Neuronal stem cell (in vitro differentiated cells): ENCODE results near the gene ULK4.

Experiments
- DNase-seq: peaks from one replicate; pipeline ENCODE4 v3.0.0-alpha.2; 2013; ENCODE audit warnings: low spot score
- H2AFZ ChIP-seq: one replicate; pipeline ENCODE4 v1.6.1; 2013; ENCODE audit warnings: mild to moderate bottlenecking, low read length, inconsistent platforms
- H2AK5ac ChIP-seq: 2 replicates; pipeline ENCODE4 v1.6.1; 2013; ENCODE audit warnings: low read depth, mild to moderate bottlenecking, inconsistent platforms, low read length, moderate library complexity, mixed read lengths
- H2BK120ac ChIP-seq: 2 replicates; pipeline ENCODE4 v1.6.1; 2013; ENCODE audit warnings: low read depth, mild to moderate bottlenecking, inconsistent platforms, low read length, moderate library complexity, mixed read lengths
- H2BK12ac ChIP-seq: one replicate; pipeline ENCODE4 v1.6.1; 2013; ENCODE audit warnings: low read length, inconsistent platforms
- H2BK15ac ChIP-seq: 2 replicates; pipeline ENCODE4 v1.6.1; 2013; ENCODE audit warnings: mild to moderate bottlenecking, low read length, inconsistent platforms, mixed read lengths
- H2BK5ac ChIP-seq: one replicate; pipeline ENCODE4 v1.6.1; 2013; ENCODE audit warnings: inconsistent platforms, mild to moderate bottlenecking, low read length, moderate library complexity
- H3K14ac ChIP-seq: one replicate; pipeline ENCODE4 v1.6.1; 2013; ENCODE audit warnings: low read length, inconsistent platforms
- H3K18ac ChIP-seq: 2 replicates; pipeline ENCODE4 v1.6.1; 2013; ENCODE audit warnings: low read length, inconsistent platforms
- H3K23ac ChIP-seq: 2 replicates; pipeline ENCODE4 v1.6.1; 2013; ENCODE audit warnings: low read depth, mild to moderate bottlenecking, mixed read lengths, low read length, inconsistent platforms; ENCODE audit not compliant: poor library complexity
- H3K27ac ChIP-seq: replicated peaks from 3 replicates; pipeline ENCODE4 v1.5.1; 2013; ENCODE audit warnings: low read length, inconsistent platforms
- H3K27me3 ChIP-seq, 3 experiments: 2 replicates each; pipeline ENCODE4 v1.6.1; 2013; ENCODE audit warnings: low read length in 3 of 3, mild to moderate bottlenecking in 2 of 3, inconsistent platforms in 1 of 3, low read depth in 1 of 3, mixed read lengths in 1 of 3, moderate library complexity in 1 of 3; ENCODE audit not compliant: control insufficient read depth in 3 of 3, insufficient read depth in 3 of 3
- H3K36me3 ChIP-seq, 2 donors: replicated peaks in 1 of 2; 2 replicates each; pipeline ENCODE4 v1.6.1; 2013; ENCODE audit warnings: low read length in 2 of 2; ENCODE audit not compliant: control insufficient read depth in 2 of 2, insufficient read depth in 2 of 2
- H3K4ac ChIP-seq: 2 replicates; pipeline ENCODE4 v1.6.1; 2013; ENCODE audit warnings: inconsistent platforms, mild to moderate bottlenecking, low read length, moderate library complexity
- H3K4me1 ChIP-seq, 2 donors: 1 replicate in 1 of 2; 2 replicates in 1 of 2; pipeline ENCODE4 v1.6.1; 2013; ENCODE audit warnings: low read length in 2 of 2, low read depth in 1 of 2; ENCODE audit not compliant: control insufficient read depth in 2 of 2, insufficient read depth in 1 of 2
- H3K4me2 ChIP-seq: one replicate; pipeline ENCODE4 v1.6.1; 2013; ENCODE audit warnings: mild to moderate bottlenecking, low read length, inconsistent platforms; ENCODE audit not compliant: insufficient read depth, poor library complexity, severe bottlenecking
- H3K4me3 ChIP-seq, 2 donors: 2 replicates each; pipeline ENCODE4 v1.5.1; 2013; ENCODE audit warnings: low read length in 2 of 2, mild to moderate bottlenecking in 2 of 2, inconsistent platforms in 1 of 2, moderate library complexity in 1 of 2
- H3K79me1 ChIP-seq: one replicate; pipeline ENCODE4 v1.6.1; 2013; ENCODE audit warnings: low read depth, mild to moderate bottlenecking, inconsistent platforms, low read length, moderate library complexity
- H3K9ac ChIP-seq: one replicate; pipeline ENCODE4 v1.6.1; 2013; ENCODE audit warnings: mild to moderate bottlenecking, low read depth, low read length, inconsistent platforms; ENCODE audit not compliant: poor library complexity
- H3K9me3 ChIP-seq, 2 donors: replicated peaks in 1 of 2; 2 replicates each; pipeline versions ENCODE3 to v1.6.1; 2013; ENCODE audit warnings: low read length in 2 of 2, mild to moderate bottlenecking in 2 of 2, inconsistent platforms in 1 of 2, low read depth in 1 of 2, mixed read lengths in 1 of 2, moderate library complexity in 1 of 2; ENCODE audit not compliant: control insufficient read depth in 2 of 2, insufficient read depth in 1 of 2
- H4K8ac ChIP-seq: one replicate; pipeline ENCODE4 v1.6.1; 2013; ENCODE audit warnings: low read depth, mild to moderate bottlenecking, inconsistent platforms, low read length, moderate library complexity
- H4K91ac ChIP-seq: one replicate; pipeline ENCODE4 v1.6.1; 2013; ENCODE audit warnings: low read length, low read depth, mild to moderate bottlenecking, inconsistent platforms; ENCODE audit not compliant: poor library complexity
- WGBS, 2 donors: extraction: QIAGEN DNeasy Blood & Tissue Kit; methylation state at CpG; one replicate each; pipeline ENCODE4 v1.1.7; 2013; ENCODE audit warnings: missing lambda C conversion rate in 2 of 2, mixed read lengths in 1 of 2; ENCODE audit not compliant: insufficient read length in 2 of 2, insufficient replicate concordance in 1 of 2; ENCODE audit errors: extremely low coverage in 2 of 2; 5-methylcytosine and 5-hydroxymethylcytosine counted together

ULK4 gene

DNA sequence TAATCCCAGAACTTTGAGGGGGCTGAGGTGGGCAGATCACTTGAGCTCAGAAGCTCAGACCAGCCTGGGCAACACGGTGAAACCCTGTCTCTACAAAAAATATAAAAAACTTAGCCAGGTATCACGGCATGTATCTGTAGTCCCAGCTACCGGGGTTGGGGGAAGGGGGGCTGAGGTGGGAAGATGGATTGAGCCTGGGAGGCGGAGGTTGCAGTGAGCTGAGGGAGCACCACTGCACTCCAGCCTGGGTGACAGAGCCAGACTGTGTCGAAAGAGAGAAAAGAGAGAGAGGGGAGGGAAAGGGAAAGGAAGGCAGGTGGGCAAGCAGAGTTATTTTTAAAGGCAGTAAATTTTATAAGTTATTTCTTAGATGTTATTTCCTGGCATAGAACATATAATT is 368.1 kb downstream of the ULK4 start:
- Histone ChIP-seq H3K14ac (no peak overlapping the region), H3K79me1 (no peaks in the 10 kb centered on the region), H3K27ac (no peak overlapping the region), H3K23ac (no peak overlapping the region), H3K9ac (no peak overlapping the region), H2BK5ac (no peak overlapping the region), H4K8ac (no peak overlapping the region), H2AK5ac (no peak overlapping the region), H3K4ac (no peak overlapping the region), H3K4me2 (no peak overlapping the region), H4K91ac (no peak overlapping the region), H3K9me3 (no peaks in the 10 kb centered on the region), H3K36me3 (no peaks in the 10 kb centered on the region), H2BK120ac (no peak overlapping the region), H3K27me3 (no peaks in the 10 kb centered on the region), H2BK12ac (no peak overlapping the region), H2BK15ac (no peak overlapping the region), H3K4me3 (no peak overlapping the region), H3K4me1 (peaks cover 0 to 6% of the 10 kb centered on the region in 2 donors), H3K18ac (no peak overlapping the region), H2AFZ (no peak overlapping the region)
- no peak for DNase-seq
- WGBS, 2 donors = no CpG with 5 or more reads among the region's 5 CpGs

DNA sequence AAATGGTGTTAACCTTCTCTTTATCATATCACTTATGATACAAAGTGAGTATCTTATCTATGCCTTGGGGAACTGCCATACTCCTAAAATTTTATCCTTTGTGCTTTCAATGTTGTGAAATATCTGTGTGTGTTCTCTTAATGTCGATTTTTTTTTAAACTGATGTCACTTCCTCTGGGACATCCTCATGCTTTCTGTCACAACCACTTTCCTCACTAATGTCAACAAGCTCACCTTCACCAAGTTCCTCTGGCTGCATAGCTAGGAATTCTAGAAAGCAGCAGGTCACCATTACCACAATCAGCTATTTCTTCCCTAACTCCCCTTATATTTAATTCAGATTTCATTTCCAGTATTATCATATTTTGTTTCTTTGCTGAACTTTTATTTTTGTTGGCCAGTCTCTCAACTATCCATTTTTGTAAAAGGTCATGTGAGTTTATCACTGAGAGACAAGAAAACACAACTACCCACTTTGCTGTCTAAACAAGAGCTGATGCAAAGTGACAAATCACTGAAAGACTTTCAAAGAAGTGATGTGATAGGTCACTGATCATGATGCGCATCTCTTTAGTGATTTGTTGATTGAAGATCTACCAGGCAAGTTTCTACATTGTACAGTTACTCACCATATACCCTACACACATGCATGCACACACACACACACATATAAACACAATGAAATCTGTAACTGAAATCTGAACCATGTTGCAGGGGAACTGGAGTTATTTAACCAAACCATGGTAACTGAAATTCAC is 369.0 kb downstream of the ULK4 start:
- Histone ChIP-seq H3K79me1 (no peaks in the 10 kb centered on the region), H3K27ac (no peak overlapping the region), H2BK12ac (no peak overlapping the region), H3K9me3 (no peaks in the 10 kb centered on the region), H3K18ac (no peak overlapping the region), H2AK5ac (no peak overlapping the region), H3K9ac (no peak overlapping the region), H2BK5ac (no peak overlapping the region), H3K36me3 (no peaks in the 10 kb centered on the region), H3K4me1 (peaks cover 0 to 7% of the 10 kb centered on the region in 2 donors), H3K4me2 (no peak overlapping the region), H2BK120ac (no peak overlapping the region), H3K27me3 (no peaks in the 10 kb centered on the region), H2AFZ (no peak overlapping the region), H3K4ac (no peak overlapping the region), H4K8ac (no peak overlapping the region), H4K91ac (no peak overlapping the region), H3K14ac (no peak overlapping the region), H3K23ac (no peak overlapping the region), H2BK15ac (no peak overlapping the region), H3K4me3 (no peak overlapping the region)
- no peak for DNase-seq
- no CpG with 5 or more reads among the region's 2 CpGs for WGBS, 2 donors

DNA sequence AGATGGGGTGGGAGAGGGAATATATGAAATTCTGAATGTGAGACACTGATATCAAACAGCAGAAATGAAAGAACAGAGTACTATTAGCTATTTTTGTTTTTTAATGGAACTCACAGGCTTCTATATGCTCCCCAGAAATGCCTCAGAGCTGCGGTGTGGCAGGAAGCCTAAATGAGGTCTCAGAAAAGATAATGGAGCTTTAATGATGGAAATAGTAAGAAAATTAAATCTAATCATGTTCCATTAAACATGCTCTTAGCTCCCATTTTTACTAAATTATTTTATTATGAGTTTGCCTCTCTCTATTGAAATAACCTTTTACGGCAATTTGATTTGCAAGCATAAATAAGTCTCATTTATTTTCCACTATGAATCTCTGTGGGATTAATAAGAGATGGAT is 378.9 kb downstream of the ULK4 start:
- no peak overlapping the region for H3K14ac ChIP-seq
- H2BK120ac ChIP-seq = no peak overlapping the region
- peaks cover 0 to 4% of the 10 kb centered on the region in 2 donors for H3K4me1 ChIP-seq
- H3K4me2 ChIP-seq = no peak overlapping the region
- H3K9me3 ChIP-seq = no peaks in the 10 kb centered on the region
- H3K18ac ChIP-seq = no peak overlapping the region
- no peak overlapping the region for H2BK15ac ChIP-seq
- no peaks in the 10 kb centered on the region for H3K79me1 ChIP-seq
- no peak overlapping the region for H4K8ac ChIP-seq
- H2AFZ ChIP-seq = no peak overlapping the region
- H3K4me3 ChIP-seq = no peak overlapping the region
- H3K4ac ChIP-seq = no peak overlapping the region
- no peak overlapping the region for H2BK5ac ChIP-seq
- no peak overlapping the region for H2AK5ac ChIP-seq
- no peak overlapping the region for H3K23ac ChIP-seq
- no peaks in the 10 kb centered on the region for H3K27me3 ChIP-seq
- no peak overlapping the region for H3K9ac ChIP-seq
- no peaks in the 10 kb centered on the region for H3K36me3 ChIP-seq
- no CpG with 5 or more reads among the region's 2 CpGs for WGBS, 2 donors
- no peak for DNase-seq
- H3K27ac ChIP-seq = no peak overlapping the region
- H2BK12ac ChIP-seq = no peak overlapping the region
- no peak overlapping the region for H4K91ac ChIP-seq

DNA sequence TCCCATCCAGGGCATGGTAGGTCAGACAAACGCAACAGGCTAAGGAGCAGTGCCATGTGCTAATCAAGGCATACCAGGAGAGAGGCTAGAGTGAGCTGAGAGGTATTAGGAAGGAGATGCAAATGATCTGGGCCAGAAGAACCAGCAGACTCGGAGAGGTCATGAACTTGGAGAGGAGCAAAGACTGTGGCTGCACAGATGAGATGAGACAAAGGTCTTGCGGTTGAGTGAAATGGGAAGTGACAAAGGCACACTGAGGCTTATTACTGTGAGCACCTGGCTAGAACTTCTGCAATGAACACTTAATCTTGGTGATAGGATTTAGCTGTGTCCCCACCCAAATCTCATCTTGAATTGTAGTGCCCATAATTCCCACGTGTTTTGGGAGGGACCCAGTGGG is 380.2 kb downstream of the ULK4 start:
- Histone ChIP-seq H3K27me3 (no peaks in the 10 kb centered on the region), H2BK12ac (no peak overlapping the region), H3K4me2 (no peak overlapping the region), H3K4me1 (peaks cover 0 to 1% of the 10 kb centered on the region in 2 donors), H3K14ac (no peak overlapping the region), H2BK15ac (no peak overlapping the region), H3K9me3 (no peaks in the 10 kb centered on the region), H3K27ac (no peak overlapping the region), H4K8ac (no peak overlapping the region), H3K4ac (no peak overlapping the region), H4K91ac (no peak overlapping the region), H2AFZ (no peak overlapping the region), H3K4me3 (no peak overlapping the region), H3K18ac (no peak overlapping the region), H2BK5ac (no peak overlapping the region), H3K36me3 (no peaks in the 10 kb centered on the region), H3K9ac (no peak overlapping the region), H2BK120ac (no peak overlapping the region), H3K79me1 (no peaks in the 10 kb centered on the region), H2AK5ac (no peak overlapping the region), H3K23ac (no peak overlapping the region)
- DNase-seq = no peak
- WGBS, 2 donors = no CpG with 5 or more reads among the region's 4 CpGs
